Stomach (tissue), 4 donors: Measurements from ENCODE around the gene SMG1.

ENCODE experiments used
- POLR2A ChIP-seq, 4 donors: fragments of 450-650 bp; IDR thresholded peaks; one replicate each; pipeline ENCODE4 v1.6.1; 2016; ENCODE audit warnings: antibody characterized with exemption in 4 of 4, control low read depth in 2 of 4, mild to moderate bottlenecking in 1 of 4, moderate library complexity in 1 of 4
- POLR2AphosphoS5 ChIP-seq, 3 donors: sonication (generic); formaldehyde crosslinking; IDR thresholded peaks; one replicate each; pipeline ENCODE4 v1.6.1; 2016; ENCODE audit warnings: antibody characterized with exemption in 3 of 3
- TF ChIP-seq, protein P1 (sequence below), 7 experiments: fragments of 450-650 bp in 4 of 7; fragments of 200-600 bp in 3 of 7; sonication (generic) in 3 of 7; IDR thresholded peaks; one replicate each; pipeline ENCODE4 v1.5.1; 2016 to 2019; ENCODE audit warnings: antibody characterized with exemption in 7 of 7, control low read depth in 2 of 7, mild to moderate bottlenecking in 1 of 7

DNA sequence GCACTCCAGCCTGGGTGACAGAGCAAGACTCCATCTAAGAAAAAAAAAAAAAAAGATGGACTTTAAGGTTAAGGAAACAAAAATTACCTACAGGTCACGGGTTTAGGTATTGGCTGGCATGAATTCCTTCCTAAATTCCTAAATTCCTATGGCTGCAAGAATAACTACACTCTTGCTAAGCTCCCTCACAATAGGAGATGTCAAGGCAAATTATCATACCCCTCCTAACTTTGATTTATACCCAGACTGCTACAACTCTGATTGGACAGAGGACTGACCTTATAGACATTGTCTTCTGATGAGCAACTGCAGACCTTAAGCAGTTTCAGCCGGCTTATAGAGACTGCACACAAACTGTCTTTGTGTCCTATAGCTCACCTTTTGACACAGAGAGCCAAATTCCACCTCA is 32.4 kb upstream of the SMG1 start:
- TF ChIP-seq, protein P1, sequence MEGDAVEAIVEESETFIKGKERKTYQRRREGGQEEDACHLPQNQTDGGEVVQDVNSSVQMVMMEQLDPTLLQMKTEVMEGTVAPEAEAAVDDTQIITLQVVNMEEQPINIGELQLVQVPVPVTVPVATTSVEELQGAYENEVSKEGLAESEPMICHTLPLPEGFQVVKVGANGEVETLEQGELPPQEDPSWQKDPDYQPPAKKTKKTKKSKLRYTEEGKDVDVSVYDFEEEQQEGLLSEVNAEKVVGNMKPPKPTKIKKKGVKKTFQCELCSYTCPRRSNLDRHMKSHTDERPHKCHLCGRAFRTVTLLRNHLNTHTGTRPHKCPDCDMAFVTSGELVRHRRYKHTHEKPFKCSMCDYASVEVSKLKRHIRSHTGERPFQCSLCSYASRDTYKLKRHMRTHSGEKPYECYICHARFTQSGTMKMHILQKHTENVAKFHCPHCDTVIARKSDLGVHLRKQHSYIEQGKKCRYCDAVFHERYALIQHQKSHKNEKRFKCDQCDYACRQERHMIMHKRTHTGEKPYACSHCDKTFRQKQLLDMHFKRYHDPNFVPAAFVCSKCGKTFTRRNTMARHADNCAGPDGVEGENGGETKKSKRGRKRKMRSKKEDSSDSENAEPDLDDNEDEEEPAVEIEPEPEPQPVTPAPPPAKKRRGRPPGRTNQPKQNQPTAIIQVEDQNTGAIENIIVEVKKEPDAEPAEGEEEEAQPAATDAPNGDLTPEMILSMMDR (IDR thresholded peaks at IDR 0.05), result no peak
- no peak for TF ChIP-seq POLR2A (IDR thresholded peaks at IDR 0.05)
- no peak for TF ChIP-seq POLR2AphosphoS5 (IDR thresholded peaks at IDR 0.05)
